Measurements from ENCODE around the gene TM9SF4.
A peak's percentile ranks its signal among the peaks of the same experiment; 100 is the strongest.

Gene TM9SF4

GRCh38 chr20:32205843-32206759 is 96.6 kb downstream of the TM9SF4 start:
- peak; percentile 58 for DNase-seq
- Mint-ChIP-seq H3K27me3 (no peaks in the 10 kb centered on the region), H3K27ac (peak overlapping the region; percentile 96), H3K4me1 (ENCODE audit: low read depth) (peaks cover 74% of the 10 kb centered on the region), H3K36me3 (ENCODE audit: low read depth) (peaks cover 94% of the 10 kb centered on the region), H3K9me3 (no peaks in the 10 kb centered on the region), H3K4me3 (peak overlapping the region; percentile 92)

DNA sequence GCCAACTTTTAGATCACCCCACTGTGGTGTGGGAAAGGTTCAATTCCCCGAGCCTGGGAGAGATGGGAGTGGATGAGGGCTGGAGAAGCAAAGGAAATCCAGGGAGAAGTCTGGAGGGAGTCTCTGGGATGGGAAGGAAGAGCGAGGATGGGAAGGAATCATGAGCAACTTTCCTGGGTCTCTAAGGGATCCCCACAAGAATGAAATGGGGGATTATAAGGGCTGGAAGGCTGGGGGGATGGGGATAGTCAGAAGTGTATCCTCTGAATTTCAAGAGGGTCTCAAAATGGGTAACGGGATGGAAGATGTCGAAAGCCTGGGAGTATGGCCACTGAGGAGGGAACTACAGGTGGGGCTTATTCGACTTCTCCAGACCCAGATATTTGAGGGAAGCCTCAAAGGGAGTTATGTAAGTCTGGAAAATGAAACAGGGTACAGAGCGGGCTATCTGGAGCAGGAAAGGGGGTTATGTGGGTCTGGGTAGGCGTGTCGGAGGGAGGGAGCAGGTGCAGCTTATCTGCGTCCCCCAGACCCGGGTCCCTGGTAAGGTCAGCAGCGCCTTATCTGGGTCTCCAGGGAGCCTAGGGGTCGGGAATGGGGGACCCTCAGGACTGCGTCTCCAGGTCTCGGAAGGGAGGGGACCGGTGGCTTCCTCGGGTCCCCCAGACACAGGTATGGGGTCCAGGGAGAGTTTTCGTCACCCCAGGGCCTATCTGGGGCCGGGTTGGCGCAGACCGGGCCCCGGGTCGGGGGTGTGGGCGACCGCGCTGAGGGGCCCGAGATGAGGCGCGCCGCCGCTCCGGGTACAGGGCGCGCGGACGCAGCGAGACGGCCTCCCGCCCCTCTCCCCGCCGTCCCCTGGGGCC is 97.5 kb downstream of the TM9SF4 start:
- no peak for DNase-seq
- Mint-ChIP-seq H3K36me3 (ENCODE audit: low read depth) (peaks cover 94% of the 10 kb centered on the region), H3K4me3 (peak overlapping the region; percentile 92), H3K27ac (peak overlapping the region; percentile 96), H3K27me3 (no peaks in the 10 kb centered on the region), H3K4me1 (ENCODE audit: low read depth) (peaks cover 73% of the 10 kb centered on the region), H3K9me3 (no peaks in the 10 kb centered on the region)

DNA sequence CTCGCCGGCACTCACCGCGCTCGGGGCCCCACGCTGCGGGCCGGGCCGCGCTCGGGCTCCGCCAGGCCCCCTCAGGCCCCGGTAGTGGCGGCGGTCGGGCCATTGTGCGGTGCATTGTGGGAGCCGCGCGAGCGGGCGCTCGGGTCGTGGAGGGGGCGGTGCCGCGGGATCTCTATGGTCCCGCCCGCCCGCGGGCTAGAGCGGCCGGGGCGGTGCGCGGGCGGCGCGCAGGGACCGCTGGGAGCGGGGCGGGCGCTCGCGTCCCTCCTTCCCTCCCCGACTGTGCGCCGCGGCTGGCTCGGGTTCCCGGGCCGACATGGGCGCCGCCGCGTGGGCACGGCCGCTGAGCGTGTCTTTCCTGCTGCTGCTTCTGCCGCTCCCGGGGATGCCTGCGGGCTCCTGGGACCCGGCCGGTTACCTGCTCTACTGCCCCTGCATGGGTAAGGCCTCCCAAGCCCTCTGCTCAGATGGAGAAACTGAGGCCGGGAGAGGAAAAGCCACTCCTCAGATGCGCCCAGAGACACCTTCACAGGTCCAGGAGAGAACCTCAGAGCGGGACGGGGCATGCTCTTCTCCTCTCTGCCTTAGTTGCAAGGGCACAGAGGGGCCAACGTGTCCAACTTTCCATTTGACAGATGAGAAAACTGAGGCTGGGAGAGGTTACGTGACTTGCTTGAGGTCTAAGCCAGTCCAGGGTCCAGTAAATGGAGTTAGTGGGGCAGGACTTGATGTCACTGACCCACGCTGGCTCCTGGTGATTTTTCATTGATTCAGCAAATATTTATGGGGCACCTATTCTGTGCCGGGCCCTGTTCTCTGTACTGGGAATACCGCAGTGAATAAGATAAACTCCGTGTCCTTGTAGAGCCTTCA is 98.3 kb downstream of the TM9SF4 start, which contains the start of the genes PLAGL2 and POFUT1:
PLAGL2 (minus strand) TSS at position 118 of the 873 bp plus-strand sequence. CDS start 5,565 bp downstream, outside the sequence.
POFUT1 (plus strand) TSS at position 255 of the 873 bp plus-strand sequence; CDS start at position 317, 62 bp downstream.
- Mint-ChIP-seq H3K4me1 (ENCODE audit: low read depth) (peaks cover 70% of the 10 kb centered on the region), H3K36me3 (ENCODE audit: low read depth) (peaks cover 94% of the 10 kb centered on the region), H3K27ac (peak within 1 kb of the TSS; percentile 96), H3K27me3 (no peaks in the 10 kb centered on the region), H3K9me3 (no peaks in the 10 kb centered on the region), H3K4me3 (peak within 1 kb of the TSS; percentile 94)
- peak; percentile 95 for DNase-seq

DNA sequence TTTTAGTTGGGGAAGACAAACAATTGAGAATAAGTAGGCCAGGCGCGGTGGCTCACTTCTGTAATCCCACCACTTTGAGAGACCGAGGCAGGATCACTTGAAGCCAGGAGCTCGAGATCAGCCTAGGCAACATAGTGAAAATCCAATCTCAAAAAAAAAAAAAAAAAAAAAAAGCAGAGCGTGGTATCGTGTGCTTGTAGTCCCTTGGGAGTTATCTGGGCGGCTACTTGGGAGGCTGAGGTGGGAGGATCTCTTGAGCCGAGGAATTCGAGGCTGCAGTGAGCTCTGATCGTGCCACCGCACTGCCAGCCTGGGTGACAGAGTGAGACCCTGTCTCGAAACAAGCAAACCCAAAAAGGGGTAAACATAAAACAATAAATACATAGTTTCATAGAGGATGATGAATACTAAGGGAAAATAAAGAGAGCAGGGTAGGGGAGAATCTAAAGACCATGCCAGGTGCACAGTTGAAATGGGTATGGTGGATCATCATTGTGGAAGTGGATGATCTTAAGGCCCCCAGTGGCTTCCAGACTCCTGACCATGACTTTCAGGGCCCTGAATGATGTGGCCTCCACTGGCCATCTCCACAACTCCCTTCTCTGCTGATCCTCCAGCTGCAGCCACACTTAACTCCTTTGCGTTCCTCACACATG is 99.1 kb downstream of the TM9SF4 start:
- Mint-ChIP-seq H3K4me3 (peak overlapping the region; percentile 94), H3K9me3 (no peaks in the 10 kb centered on the region), H3K4me1 (ENCODE audit: low read depth) (peaks cover 64% of the 10 kb centered on the region), H3K36me3 (ENCODE audit: low read depth) (peaks cover 90% of the 10 kb centered on the region), H3K27me3 (no peaks in the 10 kb centered on the region), H3K27ac (peak overlapping the region; percentile 93)
- no peak for DNase-seq

GRCh38 chr20:32209850-32210605 is 100.5 kb downstream of the TM9SF4 start:
- Mint-ChIP-seq H3K27me3 (no peaks in the 10 kb centered on the region), H3K9me3 (no peaks in the 10 kb centered on the region), H3K27ac (peak overlapping the region; percentile 93), H3K36me3 (ENCODE audit: low read depth) (peaks cover 91% of the 10 kb centered on the region), H3K4me3 (peak overlapping the region; percentile 94), H3K4me1 (ENCODE audit: low read depth) (peaks cover 60% of the 10 kb centered on the region)
- DNase-seq, result no peak

DNA sequence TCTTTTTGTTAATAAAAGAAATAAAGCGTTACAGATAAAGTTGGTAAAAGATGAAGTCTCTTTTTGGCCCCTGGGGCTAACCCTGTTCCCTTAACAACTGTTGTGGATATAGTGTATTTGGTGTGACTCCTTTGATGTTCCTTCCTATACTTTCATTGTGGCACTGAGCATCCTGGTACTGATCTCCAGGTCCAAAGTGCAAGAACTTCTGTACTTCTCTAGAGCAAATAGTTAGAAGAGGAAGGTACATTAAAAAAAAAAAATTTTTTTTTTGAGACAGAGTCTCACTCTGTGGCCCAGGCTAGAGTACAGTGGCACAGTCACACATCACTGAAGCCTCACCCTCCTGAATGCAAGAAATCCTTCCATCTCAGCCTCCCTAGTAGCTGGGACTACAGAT is 104.4 kb downstream of the TM9SF4 start:
- H3K4me3 Mint-ChIP-seq, result no peak overlapping the region
- no peak for DNase-seq
- H3K4me1 Mint-ChIP-seq (ENCODE audit: low read depth), result peaks cover 51% of the 10 kb centered on the region
- peaks cover 96% of the 10 kb centered on the region for H3K36me3 Mint-ChIP-seq (ENCODE audit: low read depth)
- no peak overlapping the region for H3K27ac Mint-ChIP-seq
- no peaks in the 10 kb centered on the region for H3K9me3 Mint-ChIP-seq
- H3K27me3 Mint-ChIP-seq, result no peaks in the 10 kb centered on the region

DNA sequence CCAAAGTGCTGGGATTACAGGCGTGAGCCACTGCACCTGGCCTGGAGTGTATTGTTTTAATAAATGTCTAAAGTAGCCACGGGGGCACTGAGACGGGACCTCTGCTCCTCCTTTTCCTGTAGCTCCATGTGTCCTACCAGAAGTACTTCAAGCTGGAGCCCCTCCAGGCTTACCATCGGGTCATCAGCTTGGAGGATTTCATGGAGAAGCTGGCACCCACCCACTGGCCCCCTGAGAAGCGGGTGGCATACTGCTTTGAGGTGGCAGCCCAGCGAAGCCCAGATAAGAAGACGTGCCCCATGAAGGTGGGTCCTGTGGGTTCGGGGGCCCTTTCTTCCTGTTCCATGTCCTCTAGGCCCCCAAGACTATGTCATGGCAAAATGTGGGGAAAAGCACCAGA is 105.6 kb downstream of the TM9SF4 start:
- Mint-ChIP-seq H3K9me3 (no peaks in the 10 kb centered on the region), H3K27me3 (no peaks in the 10 kb centered on the region), H3K36me3 (ENCODE audit: low read depth) (peaks cover 95% of the 10 kb centered on the region), H3K4me3 (no peak overlapping the region), H3K27ac (peak overlapping the region; percentile 24), H3K4me1 (ENCODE audit: low read depth) (peaks cover 41% of the 10 kb centered on the region)
- DNase-seq, result no peak

GRCh38 chr20:32215729-32216128 is 106.2 kb downstream of the TM9SF4 start:
- DNase-seq, result no peak
- H3K27me3 Mint-ChIP-seq, result no peaks in the 10 kb centered on the region
- peaks cover 93% of the 10 kb centered on the region for H3K36me3 Mint-ChIP-seq (ENCODE audit: low read depth)
- no peak overlapping the region for H3K4me3 Mint-ChIP-seq
- peaks cover 35% of the 10 kb centered on the region for H3K4me1 Mint-ChIP-seq (ENCODE audit: low read depth)
- H3K9me3 Mint-ChIP-seq, result no peaks in the 10 kb centered on the region
- peak overlapping the region; percentile 5 for H3K27ac Mint-ChIP-seq

DNA sequence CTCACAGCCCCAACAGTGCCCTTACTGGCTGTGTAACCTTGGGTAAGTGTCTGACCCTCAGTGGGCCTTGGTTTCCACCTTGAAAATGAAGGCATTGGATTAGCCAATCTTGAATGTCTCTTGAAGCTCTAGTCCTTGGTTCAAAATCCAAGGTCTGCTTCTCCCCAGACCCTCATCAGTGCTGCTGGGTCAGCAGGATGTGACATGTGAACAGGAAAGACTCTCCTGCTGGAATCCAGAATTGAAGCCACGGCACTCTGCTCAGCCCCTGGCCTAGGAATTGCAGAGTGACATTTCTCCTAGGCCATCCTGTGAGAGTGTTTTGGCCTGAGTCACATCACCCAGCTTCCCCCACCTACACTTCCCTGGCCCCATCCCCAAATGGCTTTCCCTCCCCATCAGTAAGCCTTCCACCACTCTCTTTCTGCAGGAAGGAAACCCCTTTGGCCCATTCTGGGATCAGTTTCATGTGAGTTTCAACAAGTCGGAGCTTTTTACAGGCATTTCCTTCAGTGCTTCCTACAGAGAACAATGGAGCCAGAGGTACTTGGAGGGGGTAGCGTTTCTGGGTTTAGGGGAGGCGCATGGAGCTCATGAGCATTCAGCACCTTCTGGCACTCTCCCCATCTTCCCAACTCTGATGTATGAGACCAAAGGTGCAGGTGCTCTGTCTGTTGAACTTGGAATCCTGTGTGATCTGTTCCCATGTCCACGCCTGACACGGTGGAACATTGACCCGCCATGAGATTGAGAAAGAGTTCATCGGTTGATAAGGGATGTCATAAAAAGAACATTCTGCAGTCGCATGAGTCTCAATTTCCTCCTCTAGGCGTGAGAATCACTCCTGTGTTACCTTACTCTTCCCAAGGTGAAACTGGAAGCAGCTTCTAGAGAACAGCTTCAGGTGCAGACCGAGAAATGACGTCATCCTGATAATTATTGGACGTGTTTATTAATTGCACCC is 106.9 kb downstream of the TM9SF4 start:
- H3K27me3 Mint-ChIP-seq, result no peaks in the 10 kb centered on the region
- no peaks in the 10 kb centered on the region for H3K9me3 Mint-ChIP-seq
- no peak overlapping the region for H3K4me3 Mint-ChIP-seq
- H3K27ac Mint-ChIP-seq, result peak overlapping the region; percentile 5
- no peak for DNase-seq
- peaks cover 93% of the 10 kb centered on the region for H3K36me3 Mint-ChIP-seq (ENCODE audit: low read depth)
- peaks cover 30% of the 10 kb centered on the region for H3K4me1 Mint-ChIP-seq (ENCODE audit: low read depth)

Data from activated T-cell treated with anti-CD3 and anti-CD28 coated beads, Interleukin-2, amount 50 U/mL, for 24 hours (primary cell).